BLaER1 treated with 17β-estradiol and CSF1 and Interleukin-3, amounts not matched to agents 10 nM and 100 nM (cell line): ENCODE measurements around the gene CD3D.

Experiments
- H3K27ac ChIP-seq, 11 experiments: shearing (Covaris generic); formaldehyde crosslinking; 2 replicates each; pipeline ENCODE4 v1.8.1; 2022
- H3K27me3 ChIP-seq, 11 experiments: shearing (Covaris generic); formaldehyde crosslinking; 2 replicates each; pipeline ENCODE4 v1.8.1; 2022
- H3K36me3 ChIP-seq, 11 experiments: shearing (Covaris generic); formaldehyde crosslinking; 2 replicates each; pipeline ENCODE4 v1.8.1; 2022
- H3K4me1 ChIP-seq, 10 experiments: shearing (Covaris generic); formaldehyde crosslinking; 2 replicates each; pipeline ENCODE4 v1.8.1; 2022
- H3K4me2 ChIP-seq, 11 experiments: shearing (Covaris generic); formaldehyde crosslinking; 2 replicates each; pipeline ENCODE4 v1.8.1; 2022
- H3K4me3 ChIP-seq, 10 experiments: shearing (Covaris generic); formaldehyde crosslinking; 2 replicates each; pipeline ENCODE4 v1.8.1; 2022
- H3K9ac ChIP-seq, 11 experiments: shearing (Covaris generic); formaldehyde crosslinking; 2 replicates each; pipeline ENCODE4 v1.8.1; 2022
- H3K9me3 ChIP-seq, 11 experiments: shearing (Covaris generic); formaldehyde crosslinking; replicated peaks in 1 of 11; 2 replicates each; pipeline ENCODE4 v1.8.1; 2022
- H4K20me1 ChIP-seq, 11 experiments: shearing (Covaris generic); formaldehyde crosslinking; 2 replicates each; pipeline ENCODE4 v1.8.1; 2022
- Cebpa-rat ChIP-seq, 11 experiments: shearing (Covaris generic); IDR thresholded peaks; 2 replicates each; pipeline ENCODE4 v1.8.1; 2022

CD3D gene

GRCh38 chr11:118295815-118296454 is 46.6 kb downstream of the CD3D start:
- Histone ChIP-seq H3K9me3 (no peaks in the 10 kb centered on the region), H3K9ac (no peak overlapping the region), H3K36me3 (no peaks in the 10 kb centered on the region), H4K20me1 (no peaks in the 10 kb centered on the region), H3K27ac (no peak overlapping the region), H3K4me2 (no peak overlapping the region), H3K4me3 (no peak overlapping the region), H3K4me1 (peaks cover 0 to 12% (median 0%) of the 10 kb centered on the region in 10 experiments; a peak in 7 of 20 replicates), H3K27me3 (no peaks in the 10 kb centered on the region)
- TF ChIP-seq Cebpa-rat (IDR thresholded peaks at IDR 0.05) = no peak

GRCh38 chr11:118295199-118295598 is 47.3 kb downstream of the CD3D start:
- Histone ChIP-seq H3K9ac (no peak overlapping the region), H3K27me3 (no peaks in the 10 kb centered on the region), H4K20me1 (no peaks in the 10 kb centered on the region), H3K4me3 (no peak overlapping the region), H3K36me3 (no peaks in the 10 kb centered on the region), H3K9me3 (no peaks in the 10 kb centered on the region), H3K27ac (no peak overlapping the region), H3K4me2 (no peak overlapping the region), H3K4me1 (peaks cover 0 to 20% (median 0%) of the 10 kb centered on the region in 10 experiments; a peak in 7 of 20 replicates)
- no peak for TF ChIP-seq Cebpa-rat (IDR thresholded peaks at IDR 0.05)

- Histone ChIP-seq H3K36me3 (no peaks in the 10 kb centered on the region), H3K27ac (no peak overlapping the region)
Measured at GRCh38 chr11:118294053-118294452, 48.5 kb downstream of the CD3D start.

GRCh38 chr11:118291477-118292135 is 50.9 kb downstream of the CD3D start:
- Histone ChIP-seq H4K20me1 (no peaks in the 10 kb centered on the region), H3K4me1 (peaks cover 0 to 33% (median 0%) of the 10 kb centered on the region in 10 experiments; a peak in 8 of 20 replicates), H3K27ac (no peak overlapping the region), H3K4me2 (peak overlapping the region in 2 of 11 experiments; percentile 5 to 31; a peak in 2 of 22 replicates), H3K4me3 (no peak overlapping the region), H3K36me3 (no peaks in the 10 kb centered on the region), H3K9ac (no peak overlapping the region), H3K27me3 (no peaks in the 10 kb centered on the region), H3K9me3 (no peaks in the 10 kb centered on the region)
- no peak for TF ChIP-seq Cebpa-rat (IDR thresholded peaks at IDR 0.05)

More at GRCh38 chr11:118294053-118294452, 48.5 kb downstream of the CD3D start:
- H3K4me3 ChIP-seq = no peak overlapping the region
- TF ChIP-seq Cebpa-rat (IDR thresholded peaks at IDR 0.05) = no peak
- H3K27me3 ChIP-seq = no peaks in the 10 kb centered on the region
- no peaks in the 10 kb centered on the region for H3K9me3 ChIP-seq
- no peak overlapping the region for H3K9ac ChIP-seq
- no peak overlapping the region for H3K4me2 ChIP-seq
- H4K20me1 ChIP-seq = no peaks in the 10 kb centered on the region
- H3K4me1 ChIP-seq = peaks cover 0 to 28% (median 0%) of the 10 kb centered on the region in 10 experiments; a peak in 8 of 20 replicates

- Histone ChIP-seq H3K4me3 (no peak overlapping the region), H3K36me3 (no peaks in the 10 kb centered on the region), H3K4me2 (peak overlapping the region in 1 of 11 experiments; percentile 31; a peak in 2 of 22 replicates)
Measured at GRCh38 chr11:118290923-118291322, 51.6 kb downstream of the CD3D start.

GRCh38 chr11:118289401-118289800 is 53.1 kb downstream of the CD3D start:
- H3K9me3 ChIP-seq = peaks cover 0 to 17% (median 5%) of the 10 kb centered on the region in 11 experiments; a peak in 11 of 22 replicates
- peak overlapping the region in 2 of 11 experiments; percentile 50 to 52; a peak in 2 of 22 replicates for H3K4me2 ChIP-seq
- no peaks in the 10 kb centered on the region for H3K27me3 ChIP-seq
- H4K20me1 ChIP-seq = no peaks in the 10 kb centered on the region
- H3K9ac ChIP-seq = no peak overlapping the region
- H3K4me1 ChIP-seq = peaks cover 0 to 33% (median 0%) of the 10 kb centered on the region in 10 experiments; a peak in 8 of 20 replicates
- H3K36me3 ChIP-seq = no peaks in the 10 kb centered on the region
- no peak overlapping the region for H3K4me3 ChIP-seq
- TF ChIP-seq Cebpa-rat (IDR thresholded peaks at IDR 0.05) = no peak
- no peak overlapping the region for H3K27ac ChIP-seq

More at GRCh38 chr11:118290923-118291322, 51.6 kb downstream of the CD3D start:
- Histone ChIP-seq H4K20me1 (no peaks in the 10 kb centered on the region), H3K9me3 (peaks cover 0 to 6% (median 2%) of the 10 kb centered on the region in 11 experiments; a peak in 8 of 22 replicates), H3K9ac (no peak overlapping the region), H3K27me3 (no peaks in the 10 kb centered on the region), H3K4me1 (peaks cover 0 to 33% (median 0%) of the 10 kb centered on the region in 10 experiments; a peak in 8 of 20 replicates), H3K27ac (no peak overlapping the region)
- TF ChIP-seq Cebpa-rat (IDR thresholded peaks at IDR 0.05) = no peak
